ENCODE results near the gene NME3. TPM values are rescaled to one million over a fixed set of nuclear protein-coding genes. Genes with fewer than 3 reads are reported as not detected.

The NME3 gene
- total RNA-seq, 1 donor from 2014 or later: 15.6 TPM

DNA sequence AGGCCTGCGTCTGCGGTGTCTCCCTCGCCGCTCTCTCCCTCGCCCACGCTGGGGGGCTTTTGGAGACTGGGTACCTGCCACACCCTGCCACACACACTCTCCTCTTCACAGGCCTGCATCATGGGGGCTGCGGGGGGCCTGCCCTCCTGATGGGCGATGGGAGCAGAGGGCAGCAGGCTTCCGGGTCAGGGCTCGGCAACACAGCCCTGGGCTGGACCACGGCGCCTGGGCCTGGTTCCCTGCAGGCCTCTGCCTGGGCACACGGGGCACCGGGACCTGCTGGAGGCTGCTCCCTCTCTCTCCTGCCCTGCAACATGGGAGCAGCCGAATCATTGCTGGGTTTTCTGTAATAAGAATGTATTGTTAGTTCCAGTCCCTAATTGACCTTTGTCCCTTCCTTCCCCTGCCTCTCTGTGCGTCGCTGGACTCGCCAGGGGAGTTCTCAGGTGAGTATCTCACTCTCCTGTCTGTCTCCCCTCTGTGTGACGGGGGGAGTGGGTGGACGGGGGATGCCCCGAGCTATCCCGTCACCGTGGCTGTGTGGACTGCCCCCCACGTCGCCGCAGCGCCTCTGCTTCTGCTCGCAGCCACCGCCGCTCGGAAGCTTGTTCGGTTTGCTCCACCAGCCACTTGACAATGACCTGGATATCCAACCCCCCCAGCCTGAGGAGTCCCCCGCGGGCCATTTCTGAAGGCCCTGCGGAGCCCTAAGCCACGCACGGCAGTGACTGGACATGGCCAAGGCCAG is 13.5 kb downstream of the NME3 start:
- H3K9me3 Mint-ChIP-seq: no peaks in the 10 kb centered on the region
- TF ChIP-seq EZH2 (IDR thresholded peaks at IDR 0.05): no peak
- H3K27ac Mint-ChIP-seq: no peak overlapping the region
- Histone ChIP-seq H3K27ac (no peak overlapping the region), H3K79me2 (ENCODE audit: low read depth) (no peaks in the 10 kb centered on the region), H4K20me1 (ENCODE audit: low read depth) (peaks cover 1% of the 10 kb centered on the region), H3K4me3 (no peak overlapping the region), H3K4me1 (no peaks in the 10 kb centered on the region), H3K27me3 (no peaks in the 10 kb centered on the region), H2AFZ (replicated peaks) (no peak overlapping the region), H3K36me3 (no peaks in the 10 kb centered on the region), H3K4me2 (no peak overlapping the region), H3K9ac (no peak overlapping the region), H3K9me3 (ENCODE audit: low read depth) (no peaks in the 10 kb centered on the region), H3F3A (ENCODE audit: low read depth) (peaks cover 1% of the 10 kb centered on the region)
- peaks cover 4% of the 10 kb centered on the region for H3K27me3 Mint-ChIP-seq (ENCODE audit: insufficient read depth, low read depth)
- H3K36me3 Mint-ChIP-seq: peaks cover 7% of the 10 kb centered on the region
- DNase-seq (ENCODE audit: low spot score): no peak
- no peak overlapping the region for H3K4me3 Mint-ChIP-seq
- H3K4me1 Mint-ChIP-seq: no peaks in the 10 kb centered on the region

DNA sequence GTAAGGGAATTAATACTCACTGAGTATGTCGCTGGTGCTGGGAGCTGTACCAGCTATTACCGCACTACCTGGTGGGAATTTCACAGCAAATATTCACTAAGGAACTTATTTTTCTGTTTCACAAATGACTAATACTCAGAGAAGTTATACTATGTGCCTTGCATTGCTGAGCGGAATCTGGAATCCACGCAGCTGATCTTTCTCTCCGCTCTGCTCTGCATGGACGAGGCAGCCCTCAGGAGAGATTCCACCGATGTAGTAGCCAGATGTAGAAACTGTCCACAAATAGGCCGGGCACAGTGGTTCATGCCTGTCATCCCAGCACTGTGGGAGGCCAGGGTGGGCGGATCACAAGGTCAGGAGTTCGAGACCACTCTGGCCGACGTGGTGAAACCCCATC is 17.1 kb downstream of the NME3 start:
- peaks cover 4% of the 10 kb centered on the region for H3K27me3 Mint-ChIP-seq (ENCODE audit: insufficient read depth, low read depth)
- no peaks in the 10 kb centered on the region for H3K9me3 Mint-ChIP-seq
- Histone ChIP-seq H3K36me3 (no peaks in the 10 kb centered on the region), H4K20me1 (ENCODE audit: low read depth) (no peaks in the 10 kb centered on the region), H3K4me1 (no peaks in the 10 kb centered on the region), H3K27me3 (no peaks in the 10 kb centered on the region), H3K4me3 (no peak overlapping the region), H3K9me3 (ENCODE audit: low read depth) (no peaks in the 10 kb centered on the region), H3K4me2 (no peak overlapping the region), H3K79me2 (ENCODE audit: low read depth) (no peaks in the 10 kb centered on the region), H3F3A (ENCODE audit: low read depth) (no peaks in the 10 kb centered on the region), H3K9ac (no peak overlapping the region), H3K27ac (no peak overlapping the region), H2AFZ (replicated peaks) (no peak overlapping the region)
- TF ChIP-seq, protein P1, sequence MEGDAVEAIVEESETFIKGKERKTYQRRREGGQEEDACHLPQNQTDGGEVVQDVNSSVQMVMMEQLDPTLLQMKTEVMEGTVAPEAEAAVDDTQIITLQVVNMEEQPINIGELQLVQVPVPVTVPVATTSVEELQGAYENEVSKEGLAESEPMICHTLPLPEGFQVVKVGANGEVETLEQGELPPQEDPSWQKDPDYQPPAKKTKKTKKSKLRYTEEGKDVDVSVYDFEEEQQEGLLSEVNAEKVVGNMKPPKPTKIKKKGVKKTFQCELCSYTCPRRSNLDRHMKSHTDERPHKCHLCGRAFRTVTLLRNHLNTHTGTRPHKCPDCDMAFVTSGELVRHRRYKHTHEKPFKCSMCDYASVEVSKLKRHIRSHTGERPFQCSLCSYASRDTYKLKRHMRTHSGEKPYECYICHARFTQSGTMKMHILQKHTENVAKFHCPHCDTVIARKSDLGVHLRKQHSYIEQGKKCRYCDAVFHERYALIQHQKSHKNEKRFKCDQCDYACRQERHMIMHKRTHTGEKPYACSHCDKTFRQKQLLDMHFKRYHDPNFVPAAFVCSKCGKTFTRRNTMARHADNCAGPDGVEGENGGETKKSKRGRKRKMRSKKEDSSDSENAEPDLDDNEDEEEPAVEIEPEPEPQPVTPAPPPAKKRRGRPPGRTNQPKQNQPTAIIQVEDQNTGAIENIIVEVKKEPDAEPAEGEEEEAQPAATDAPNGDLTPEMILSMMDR (IDR thresholded peaks at IDR 0.05): no peak
- no peak for TF ChIP-seq EZH2 (IDR thresholded peaks at IDR 0.05)
- no peak for TF ChIP-seq EZH2phosphoT487 (IDR thresholded peaks at IDR 0.05)
- no peak overlapping the region for H3K4me3 Mint-ChIP-seq
- H3K4me1 Mint-ChIP-seq: no peaks in the 10 kb centered on the region
- DNase-seq (ENCODE audit: low spot score): no peak
- no peak overlapping the region for H3K27ac Mint-ChIP-seq
- H3K36me3 Mint-ChIP-seq: peaks cover 5% of the 10 kb centered on the region

DNA sequence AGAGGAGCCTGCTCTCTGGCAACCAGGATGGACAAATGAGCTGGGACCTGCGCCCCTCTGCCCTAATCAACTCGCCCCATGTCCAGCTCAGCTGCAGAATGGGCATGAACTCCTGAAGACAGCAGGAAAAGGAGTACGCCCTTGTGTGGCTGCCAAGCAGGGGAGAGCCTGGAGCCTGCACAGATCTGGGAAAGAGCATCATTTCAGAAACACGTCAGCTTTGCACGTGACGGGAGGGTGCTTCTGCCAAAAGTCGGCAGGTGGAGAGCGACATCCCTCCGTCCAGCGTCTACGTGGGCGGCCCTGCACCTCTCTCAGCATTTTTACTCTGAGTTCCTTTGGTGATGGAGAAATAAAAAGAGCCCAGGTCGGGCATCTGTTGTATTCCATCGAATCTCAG is 18.5 kb downstream of the NME3 start:
- DNase-seq (ENCODE audit: low spot score): no peak
- Histone ChIP-seq H3K27ac (no peak overlapping the region), H3K4me2 (no peak overlapping the region), H3K4me1 (no peaks in the 10 kb centered on the region), H3F3A (ENCODE audit: low read depth) (no peaks in the 10 kb centered on the region), H2AFZ (replicated peaks) (no peak overlapping the region), H3K36me3 (no peaks in the 10 kb centered on the region), H3K4me3 (no peak overlapping the region), H4K20me1 (ENCODE audit: low read depth) (no peaks in the 10 kb centered on the region), H3K27me3 (no peaks in the 10 kb centered on the region), H3K79me2 (ENCODE audit: low read depth) (no peaks in the 10 kb centered on the region), H3K9me3 (ENCODE audit: low read depth) (no peaks in the 10 kb centered on the region), H3K9ac (no peak overlapping the region)
- Mint-ChIP-seq H3K4me3 (no peak overlapping the region), H3K36me3 (peaks cover 5% of the 10 kb centered on the region), H3K9me3 (no peaks in the 10 kb centered on the region), H3K4me1 (no peaks in the 10 kb centered on the region), H3K27ac (no peak overlapping the region), H3K27me3 (ENCODE audit: insufficient read depth, low read depth) (peaks cover 4% of the 10 kb centered on the region)
- TF ChIP-seq, protein P1 (IDR thresholded peaks at IDR 0.05): no peak
- TF ChIP-seq EZH2 (IDR thresholded peaks at IDR 0.05) (no peak), EZH2phosphoT487 (IDR thresholded peaks at IDR 0.05) (no peak)

DNA sequence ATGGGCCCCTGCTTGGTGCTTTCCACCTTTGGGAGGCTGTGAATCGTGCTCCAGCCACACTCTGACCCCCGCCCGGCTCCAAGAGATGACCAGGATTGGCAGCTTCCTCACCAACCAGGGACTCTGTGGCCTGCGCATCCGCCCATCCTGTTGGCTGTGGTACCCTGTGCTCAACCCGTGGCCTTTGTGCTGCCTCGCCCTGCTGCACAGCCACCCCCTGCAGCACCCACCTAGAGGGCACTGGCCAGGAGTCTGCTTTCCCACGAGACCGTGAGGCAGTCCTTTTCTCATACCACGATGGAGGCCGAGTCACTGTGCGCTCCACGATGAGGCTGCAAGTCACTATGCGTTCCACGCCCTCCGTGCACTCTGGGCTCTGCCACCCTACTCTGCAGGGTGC is 19.4 kb downstream of the NME3 start:
- Histone ChIP-seq H3K9me3 (ENCODE audit: low read depth) (no peaks in the 10 kb centered on the region), H3K79me2 (ENCODE audit: low read depth) (no peaks in the 10 kb centered on the region), H3K4me1 (no peaks in the 10 kb centered on the region), H3K4me2 (no peak overlapping the region), H3K9ac (no peak overlapping the region), H3K27me3 (no peaks in the 10 kb centered on the region), H3K36me3 (no peaks in the 10 kb centered on the region), H4K20me1 (ENCODE audit: low read depth) (no peaks in the 10 kb centered on the region), H2AFZ (replicated peaks) (no peak overlapping the region), H3K27ac (no peak overlapping the region), H3K4me3 (no peak overlapping the region), H3F3A (ENCODE audit: low read depth) (no peaks in the 10 kb centered on the region)
- no peak for DNase-seq (ENCODE audit: low spot score)
- TF ChIP-seq EZH2 (IDR thresholded peaks at IDR 0.05) (no peak), EZH2phosphoT487 (IDR thresholded peaks at IDR 0.05) (no peak)
- TF ChIP-seq, protein P1 (IDR thresholded peaks at IDR 0.05): no peak
- Mint-ChIP-seq H3K4me3 (no peak overlapping the region), H3K9me3 (no peaks in the 10 kb centered on the region), H3K36me3 (peaks cover 7% of the 10 kb centered on the region), H3K4me1 (no peaks in the 10 kb centered on the region), H3K27ac (no peak overlapping the region), H3K27me3 (ENCODE audit: insufficient read depth, low read depth) (peaks cover 4% of the 10 kb centered on the region)

All from neural progenitor cell (in vitro differentiated cells).